Pancreas (tissue), 10 donors: Measurements from ENCODE around the gene DARS2. TPM values are rescaled to one million over a fixed set of nuclear protein-coding genes. Genes with fewer than 3 reads are reported as not detected.
"Not testable (repeated sequence)": the region's sequence is repeated elsewhere in the genome, so short reads cannot be mapped to it uniquely, and the experiment has no call there.

Experiments used
- ATAC-seq, 4 donors: fragments of 200-7000 bp; cut with Tn5 transposase; one replicate each; pipeline versions ENCODE4 v1.8.0 to v1.9.1; 2020; ENCODE audit warnings: mild to moderate bottlenecking in 4 of 4, moderate library complexity in 4 of 4
- DNase-seq, 6 donors: peaks; one replicate each; pipeline ENCODE4 v3.0.0-alpha.2; 2020
- FAIRE-seq: peaks from 2 replicates; lab custom pipeline; 2012; peaks lifted over from hg19 to GRCh38; lab: Jason Lieb, UNC
- H3K27ac ChIP-seq, 4 donors: fragments of 200-600 bp; sonication (generic); 1 replicate in 3 of 4; 2 replicates in 1 of 4; pipeline versions ENCODE4 v1.5.0 to v1.8.0; 2020
- H3K27me3 ChIP-seq, 4 donors: fragments of 200-600 bp; one replicate each; pipeline ENCODE4 v1.8.0; 2021
- H3K36me3 ChIP-seq, 3 donors: fragments of 200-600 bp; sonication (generic) in 1 of 3; one replicate each; pipeline versions ENCODE4 v1.5.0 to v1.8.0; 2020 to 2021
- H3K4me1 ChIP-seq, 3 donors: fragments of 200-600 bp; one replicate each; pipeline ENCODE4 v1.8.0; 2021
- H3K4me3 ChIP-seq, 4 donors: fragments of 200-600 bp; sonication (generic) in 2 of 4; one replicate each; pipeline versions ENCODE4 v1.5.0 to v1.8.0; 2020 to 2021
- H3K9me3 ChIP-seq, 4 donors: fragments of 200-600 bp; one replicate each; pipeline ENCODE4 v1.8.0; 2021
- WGBS, 2 donors: extraction: QIAGEN DNeasy Blood & Tissue Kit; methylation state at CpG; one replicate each; pipeline ENCODE4 v1.1.7; 2013; 5-methylcytosine and 5-hydroxymethylcytosine counted together
- intact Hi-C, 3 donors: fragments of 100-400 bp; cut with DNase I; formaldehyde crosslinking; loops; one replicate each; pipeline versions ENCODE4 v1.11.1 to v1.14.2; 2022
- polyA plus RNA-seq, 2 donors: library from polyadenylated mRNA; stranded (reverse); fragments of 200-250 nt; gene quantifications; one replicate each; pipeline ENCODE4 v1.2.3, GENCODE V29; 2013
- total RNA-seq, 6 donors: library from RNA; stranded (reverse); fragmentation: NEBNext Ultra II Directional in 4 of 6; extraction: Animal tissue kit (Norgen Biotek cat#: 25700) in 4 of 6; gene quantifications; one replicate each; pipeline versions ENCODE4 v1.2.1 to v1.2.4, GENCODE V29; 2021 to 2023
- TF ChIP-seq, protein P1 (sequence below), 4 donors: fragments of 200-600 bp; sonication (generic) in 3 of 4; IDR thresholded peaks; one replicate each; pipeline versions ENCODE4 v1.5.0 to v1.8.0; 2021; ENCODE audit warnings: antibody characterized with exemption in 4 of 4
- donor health status: healthy with polysubstance abuse.
- donor health status: DM: no; HTN: no; CAD: no; lungs with moderate emphysema.
- donor health status: DM: no; HTN: no; CAD: no.
- donor health status: control.
- donor health status: control.
- donor health status: Bipolar disorder and iron deficiency.
- donor health status: DM: yes; HTN: yes; CAD: no.
- donor health status: DM: no; HTN: no; CAD: no.
- donor health status: DM: no; HTN: no; CAD: no.
- donor health status: DM: yes; HTN: yes; CAD: no.

Gene DARS2
- total and polyA plus RNA-seq, 8 donors, result 3.4 to 11.1 (median 5.2) TPM

DNA sequence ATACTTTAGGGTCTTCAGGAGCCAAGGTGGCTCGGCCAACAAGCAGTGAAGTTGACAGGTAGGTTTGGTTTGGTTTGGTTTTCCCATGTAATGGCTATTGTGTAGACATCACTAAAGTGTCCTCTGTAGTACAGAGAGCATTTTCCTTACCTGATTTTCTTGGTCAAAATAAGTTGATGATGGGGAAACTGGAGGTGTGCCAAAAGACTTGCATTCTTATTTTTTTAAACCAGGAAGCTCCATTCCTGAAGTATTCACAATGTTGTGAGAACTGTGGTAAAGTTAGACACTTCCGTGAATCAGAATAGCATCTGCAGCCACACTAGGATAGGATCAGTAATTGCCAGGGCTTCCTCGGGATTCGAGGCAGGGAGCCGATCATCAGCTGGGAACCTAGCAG is 46.6 kb downstream of the DARS2 start:
- no peak for ATAC-seq
- Histone ChIP-seq H3K4me1 (peaks cover 0 to 15% (median 14%) of the 10 kb centered on the region in 3 donors), H3K36me3 (peaks cover 0 to 5% (median 0%) of the 10 kb centered on the region in 3 donors), H3K4me3 (no peak overlapping the region), H3K9me3 (no peaks in the 10 kb centered on the region), H3K27me3 (no peaks in the 10 kb centered on the region), H3K27ac (no peak overlapping the region)
- TF ChIP-seq, protein P1, sequence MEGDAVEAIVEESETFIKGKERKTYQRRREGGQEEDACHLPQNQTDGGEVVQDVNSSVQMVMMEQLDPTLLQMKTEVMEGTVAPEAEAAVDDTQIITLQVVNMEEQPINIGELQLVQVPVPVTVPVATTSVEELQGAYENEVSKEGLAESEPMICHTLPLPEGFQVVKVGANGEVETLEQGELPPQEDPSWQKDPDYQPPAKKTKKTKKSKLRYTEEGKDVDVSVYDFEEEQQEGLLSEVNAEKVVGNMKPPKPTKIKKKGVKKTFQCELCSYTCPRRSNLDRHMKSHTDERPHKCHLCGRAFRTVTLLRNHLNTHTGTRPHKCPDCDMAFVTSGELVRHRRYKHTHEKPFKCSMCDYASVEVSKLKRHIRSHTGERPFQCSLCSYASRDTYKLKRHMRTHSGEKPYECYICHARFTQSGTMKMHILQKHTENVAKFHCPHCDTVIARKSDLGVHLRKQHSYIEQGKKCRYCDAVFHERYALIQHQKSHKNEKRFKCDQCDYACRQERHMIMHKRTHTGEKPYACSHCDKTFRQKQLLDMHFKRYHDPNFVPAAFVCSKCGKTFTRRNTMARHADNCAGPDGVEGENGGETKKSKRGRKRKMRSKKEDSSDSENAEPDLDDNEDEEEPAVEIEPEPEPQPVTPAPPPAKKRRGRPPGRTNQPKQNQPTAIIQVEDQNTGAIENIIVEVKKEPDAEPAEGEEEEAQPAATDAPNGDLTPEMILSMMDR (IDR thresholded peaks at IDR 0.05), result no peak
- whole genome bisulfite sequencing, 2 donors, result 88 to 94% methylated on average over 5 of the region's 5 CpGs
- intact Hi-C loops, result no loop called here
- FAIRE-seq, result no peak
- no peak for DNase-seq

DNA sequence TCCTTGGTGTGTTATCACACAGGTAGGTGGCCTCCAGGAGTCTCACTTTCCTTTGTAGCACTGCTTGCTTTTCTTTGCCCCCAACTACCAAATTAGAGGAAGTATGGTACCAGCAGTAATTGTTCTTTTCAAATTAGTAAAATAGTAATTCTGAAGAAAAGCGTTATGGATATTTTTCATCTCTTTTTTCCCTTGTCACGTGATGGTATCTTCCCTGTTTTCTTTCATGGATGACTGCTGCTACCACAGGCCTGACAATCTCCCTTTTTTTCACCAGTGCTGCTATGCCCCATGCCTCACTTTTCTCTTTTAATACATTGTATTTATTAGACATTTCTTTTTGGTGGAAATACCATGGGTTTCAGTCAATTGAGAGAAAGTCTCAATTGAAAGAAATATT is 47.0 kb downstream of the DARS2 start:
- no peak overlapping the region for H3K27ac ChIP-seq
- FAIRE-seq, result no peak
- H3K27me3 ChIP-seq, result no peaks in the 10 kb centered on the region

GRCh38 chr1:173876732-173877131 is 52.3 kb downstream of the DARS2 start:
- FAIRE-seq (no peak), ATAC-seq (no peak), DNase-seq (no peak)
- TF ChIP-seq, protein P1 (IDR thresholded peaks at IDR 0.05), result no peak
- no peaks in the 10 kb centered on the region for H3K27me3 ChIP-seq
- intact Hi-C loops, result no loop called here
- H3K36me3 ChIP-seq, result no peaks in the 10 kb centered on the region
- no peak overlapping the region for H3K4me3 ChIP-seq
- no peaks in the 10 kb centered on the region for H3K4me1 ChIP-seq
- H3K27ac ChIP-seq, result no peak overlapping the region
- H3K9me3 ChIP-seq, result no peaks in the 10 kb centered on the region
- 81 to 85% methylated on average over 5 of the region's 5 CpGs for WGBS, 2 donors

More for the DNA sequence above, 47.0 kb downstream of the DARS2 start:
- peaks cover 0 to 14% (median 14%) of the 10 kb centered on the region in 3 donors for H3K4me1 ChIP-seq
- no peak for ATAC-seq
- peaks cover 0 to under 1% (median 0%) of the 10 kb centered on the region in 3 donors for H3K36me3 ChIP-seq
- 64 to 84% methylated on average over 2 of the region's 2 CpGs for WGBS, 2 donors
- DNase-seq, result no peak
- TF ChIP-seq, protein P1 (IDR thresholded peaks at IDR 0.05), result no peak
- intact Hi-C loops, result no loop called here
- no peak overlapping the region for H3K4me3 ChIP-seq
- no peaks in the 10 kb centered on the region for H3K9me3 ChIP-seq

- TF ChIP-seq, protein P1 (IDR thresholded peaks at IDR 0.05), result no peak
- Histone ChIP-seq H3K27me3 (no peaks in the 10 kb centered on the region), H3K4me1 (no peaks in the 10 kb centered on the region), H3K9me3 (no peaks in the 10 kb centered on the region), H3K4me3 (no peak overlapping the region), H3K36me3 (no peaks in the 10 kb centered on the region), H3K27ac (no peak overlapping the region)
- intact Hi-C loops, result no loop called here
- ATAC-seq (no peak), DNase-seq (no peak), FAIRE-seq (no peak)
Measured at GRCh38 chr1:173878251-173878650, 53.8 kb downstream of the DARS2 start.

GRCh38 chr1:173881117-173881516 is 56.6 kb downstream of the DARS2 start:
- H3K9me3 ChIP-seq, H3K4me3 ChIP-seq, H3K4me1 ChIP-seq, DNase-seq, ATAC-seq, FAIRE-seq, H3K27me3 ChIP-seq, intact Hi-C loops, H3K27ac ChIP-seq: not testable (repeated sequence)
- peaks cover 0 to 10% (median 7%) of the 10 kb centered on the region in 3 donors for H3K36me3 ChIP-seq
- 79 to 82% methylated on average over 4 of the region's 4 CpGs for WGBS, 2 donors
